GM21737 (cell line): ENCODE results near the gene CNTNAP2.
"Not testable (repeated sequence)": the region's sequence is repeated elsewhere in the genome, so short reads cannot be mapped to it uniquely, and the experiment has no call there.

Experiments used
- ATAC-seq: cut with Tn5 transposase; IDR thresholded peaks from one replicate; pipeline ENCODE4 v1.9.1; 2021; ENCODE audit warnings: mild to moderate bottlenecking, moderate library complexity; ENCODE audit not compliant: unreplicated experiment

Gene CNTNAP2

GRCh38 chr7:148436135-148436534, 2319.5 kb downstream of the CNTNAP2 start:
- no peak for ATAC-seq

GRCh38 chr7:148436571-148436970, 2320.0 kb downstream of the CNTNAP2 start:
- no peak for ATAC-seq

- ATAC-seq = no peak
Measured at GRCh38 chr7:148437043-148437442, 2320.4 kb downstream of the CNTNAP2 start.

- ATAC-seq = no peak
Measured at GRCh38 chr7:148442141-148442655, 2325.6 kb downstream of the CNTNAP2 start.

GRCh38 chr7:148442933-148443332, 2326.3 kb downstream of the CNTNAP2 start:
- ATAC-seq = no peak

GRCh38 chr7:148445260-148446044, 2328.9 kb downstream of the CNTNAP2 start:
- no peak for ATAC-seq

GRCh38 chr7:148447221-148447849, 2330.7 kb downstream of the CNTNAP2 start:
- no peak for ATAC-seq

GRCh38 chr7:148451526-148451925, 2334.9 kb downstream of the CNTNAP2 start:
- not testable (repeated sequence) for ATAC-seq

- ATAC-seq = no peak
Measured at GRCh38 chr7:148456351-148456750, 2339.8 kb downstream of the CNTNAP2 start.

GRCh38 chr7:148457310-148457921, 2340.8 kb downstream of the CNTNAP2 start:
- ATAC-seq = no peak

- no peak for ATAC-seq
Measured at GRCh38 chr7:148458263-148458662, 2341.7 kb downstream of the CNTNAP2 start.

- ATAC-seq = no peak
Measured at GRCh38 chr7:148461392-148462179, 2345.0 kb downstream of the CNTNAP2 start.

- not testable (repeated sequence) for ATAC-seq
Measured at GRCh38 chr7:148462774-148463173, 2346.2 kb downstream of the CNTNAP2 start.

GRCh38 chr7:148463210-148463609, 2346.6 kb downstream of the CNTNAP2 start:
- ATAC-seq = no peak

- ATAC-seq = no peak
Measured at GRCh38 chr7:148464947-148465346, 2348.3 kb downstream of the CNTNAP2 start.

GRCh38 chr7:148465441-148465840, 2348.8 kb downstream of the CNTNAP2 start:
- not testable (repeated sequence) for ATAC-seq

- ATAC-seq = no peak
Measured at GRCh38 chr7:148466120-148466519, 2349.5 kb downstream of the CNTNAP2 start.

GRCh38 chr7:148468700-148469098, 2352.1 kb downstream of the CNTNAP2 start:
- ATAC-seq = no peak
